HL-60/S4 treated with phorbol 12-myristate 13-acetate at 8.2 ng/mL for 4 days and 3 days (cell line): ENCODE data around the gene COX17.

Source experiments
- in situ Hi-C: fragments of 300-500 bp; cut with MboI; formaldehyde crosslinking; loops from 2 replicates; pipeline ENCODE4 v1.15.0; 2022; ENCODE audit warnings: low sequenced_read_pairs

Gene COX17

DNA sequence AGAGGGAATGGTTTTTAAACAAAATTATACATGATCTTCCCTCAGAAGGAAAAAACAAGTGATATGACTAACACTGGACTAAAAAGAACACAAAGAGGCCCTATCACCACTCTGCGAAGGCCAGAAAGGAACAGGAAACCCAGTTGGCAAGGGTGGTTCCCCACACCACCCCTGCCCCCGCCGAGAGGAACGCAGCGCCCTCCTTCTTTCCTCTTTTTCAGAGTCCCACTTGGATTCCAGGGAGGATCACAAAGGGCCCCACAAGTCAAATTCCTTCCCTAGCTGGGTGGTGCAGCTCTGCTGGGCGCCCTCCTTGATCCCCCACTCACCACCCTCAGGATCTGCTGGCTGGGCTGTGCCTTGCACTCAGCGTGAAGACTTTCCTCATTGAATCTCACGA lies 49.7 kb downstream of the COX17 start:
- in situ Hi-C loops = no loop called here

DNA sequence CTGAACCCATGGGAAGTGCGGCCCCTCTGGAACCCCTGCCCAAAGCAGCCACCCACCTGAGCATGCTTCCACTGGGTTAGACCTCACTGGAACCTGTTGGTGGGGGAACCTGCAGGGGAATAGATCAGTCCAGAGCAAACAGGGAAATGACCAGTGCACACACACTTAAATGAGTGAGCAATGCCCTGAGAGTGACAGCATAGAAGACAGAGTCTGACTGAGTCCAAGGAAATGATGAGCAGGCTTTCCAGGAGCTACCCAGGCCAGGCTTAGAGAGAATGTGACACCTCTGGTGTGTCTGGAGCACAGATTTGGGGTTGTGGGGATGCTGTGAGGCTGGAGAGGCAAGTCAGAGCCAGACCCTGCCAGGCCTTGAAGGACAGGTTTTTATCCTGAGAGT lies 51.0 kb downstream of the COX17 start:
- in situ Hi-C loops = no loop called here

DNA sequence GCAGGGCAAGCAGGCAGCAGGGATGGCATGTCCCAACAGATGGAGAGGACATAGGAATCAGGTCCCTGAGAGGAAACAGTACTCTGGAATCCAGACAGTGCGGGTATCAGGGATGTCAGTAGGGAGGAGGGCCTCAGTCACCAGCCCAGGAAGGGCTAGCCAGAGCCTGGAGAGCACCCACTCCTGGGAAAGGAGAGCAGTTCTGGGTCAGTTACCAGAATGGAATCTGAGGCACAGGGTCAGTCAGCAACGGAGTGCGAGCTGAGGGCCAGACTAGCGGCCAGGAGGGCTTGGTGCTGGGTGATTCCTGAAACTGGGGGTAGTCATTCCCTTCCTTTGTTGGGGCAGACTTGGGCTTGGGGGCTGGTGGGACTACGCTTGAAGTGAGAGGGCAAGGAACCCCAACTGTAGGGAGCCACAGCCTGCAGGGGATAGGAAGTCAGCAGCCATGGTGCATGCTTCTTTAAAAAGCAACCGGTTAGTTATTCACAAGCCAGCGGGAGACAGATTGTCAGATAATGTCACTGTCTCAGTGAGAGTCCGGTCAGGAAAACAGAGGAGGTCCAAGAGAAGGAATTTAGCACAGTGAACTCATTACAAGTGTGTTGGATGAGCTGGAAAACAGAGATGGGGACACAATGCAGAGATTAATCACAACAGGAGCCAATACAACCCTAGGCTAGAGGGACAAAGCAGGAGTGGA lies 51.6 kb downstream of the COX17 start:
- in situ Hi-C loops = no loop called here

DNA sequence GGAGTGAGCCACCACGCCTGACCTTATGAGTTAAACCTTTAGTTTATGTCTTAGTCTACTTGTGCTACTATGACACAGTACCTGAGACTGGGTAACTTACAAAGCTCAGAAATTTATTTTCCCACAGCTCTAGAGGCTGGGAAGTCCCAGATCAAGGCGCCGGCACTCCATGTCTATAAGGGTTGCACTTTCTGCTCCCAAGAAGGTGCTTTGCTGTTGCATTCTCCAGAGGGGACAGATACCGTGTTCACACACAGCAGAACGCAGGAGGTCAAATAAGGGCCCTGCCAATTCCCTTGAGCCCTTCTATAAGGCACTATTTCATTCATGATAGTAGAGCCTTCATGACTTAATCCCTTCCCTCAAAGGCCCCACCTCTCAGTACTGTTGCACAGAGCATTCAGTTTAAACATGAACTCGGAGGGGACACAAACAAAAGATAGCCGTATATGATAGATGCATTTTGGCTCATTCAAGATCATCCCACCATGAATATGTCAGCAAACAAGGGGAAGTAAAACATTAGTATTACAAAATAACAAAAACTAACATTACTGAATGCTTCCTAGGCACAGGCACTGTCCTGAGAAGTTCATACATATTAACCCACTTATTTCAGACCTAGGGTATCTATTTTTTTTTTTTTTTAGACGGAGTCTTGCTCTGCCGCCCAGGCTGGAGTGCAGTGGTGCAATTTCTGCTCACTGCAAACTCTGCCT lies 53.0 kb downstream of the COX17 start:
- in situ Hi-C loops = no loop called here

DNA sequence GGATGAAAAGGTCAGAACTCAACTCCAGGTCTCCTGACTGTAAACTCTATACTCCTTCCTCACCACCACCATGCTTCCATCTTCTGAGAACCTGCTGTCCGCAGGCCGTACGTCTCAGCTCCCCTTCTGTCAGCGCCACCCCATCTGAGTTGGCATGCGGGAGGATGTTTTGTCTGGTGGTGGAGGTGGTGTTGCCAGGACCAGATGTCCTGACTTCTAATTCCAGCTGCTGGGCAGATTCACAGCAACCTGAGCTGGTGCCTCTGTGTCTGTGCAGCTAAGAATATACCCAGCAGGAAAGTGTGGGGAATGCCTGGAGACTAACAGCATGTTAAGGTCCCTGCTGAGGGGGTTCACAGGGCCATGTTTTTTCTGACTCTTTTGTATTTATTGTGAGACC lies 56.3 kb downstream of the COX17 start:
- in situ Hi-C loops = no loop called here
